H9 (cell line): ENCODE data around the gene PLLP. TPM values are rescaled to one million over a fixed set of nuclear protein-coding genes. Genes with fewer than 3 reads are reported as not detected.

Experiments
- DNase-seq: peaks from one replicate; pipeline ENCODE4 v3.0.0-alpha.2; 2017
- H2AFZ ChIP-seq: one replicate; pipeline ENCODE4 v1.6.1; 2013; ENCODE audit warnings: mild to moderate bottlenecking, low read length, control low read depth, moderate library complexity
- H2AK5ac ChIP-seq: 2 replicates; pipeline ENCODE4 v1.6.1; 2013; ENCODE audit warnings: low read length, control low read depth, mixed read lengths; ENCODE audit not compliant: insufficient read length
- H2BK120ac ChIP-seq: one replicate; pipeline ENCODE4 v1.6.1; 2013; ENCODE audit warnings: low read depth, mild to moderate bottlenecking, low read length, control low read depth, inconsistent platforms; ENCODE audit not compliant: poor library complexity, severe bottlenecking
- H2BK12ac ChIP-seq: 2 replicates; pipeline ENCODE4 v1.6.1; 2013; ENCODE audit warnings: low read length, control low read depth, mixed read lengths, low read depth; ENCODE audit not compliant: insufficient read length
- H2BK15ac ChIP-seq: 2 replicates; pipeline ENCODE4 v1.6.1; 2013; ENCODE audit warnings: low read depth, low read length, control low read depth
- H2BK20ac ChIP-seq: one replicate; pipeline ENCODE4 v1.6.1; 2013; ENCODE audit warnings: low read depth, mild to moderate bottlenecking, low read length, control low read depth, inconsistent platforms; ENCODE audit not compliant: poor library complexity, severe bottlenecking
- H2BK5ac ChIP-seq: 2 replicates; pipeline ENCODE4 v1.6.1; 2013; ENCODE audit warnings: low read length, control low read depth, mixed read lengths; ENCODE audit not compliant: insufficient read length
- H3K14ac ChIP-seq: 2 replicates; pipeline ENCODE4 v1.6.1; 2013; ENCODE audit warnings: low read length, control low read depth; ENCODE audit not compliant: insufficient read depth
- H3K18ac ChIP-seq: 2 replicates; pipeline ENCODE4 v1.6.1; 2013; ENCODE audit warnings: low read depth, mild to moderate bottlenecking, mixed read lengths, low read length, control low read depth; ENCODE audit not compliant: insufficient read length
- H3K23ac ChIP-seq: 2 replicates; pipeline ENCODE4 v1.6.1; 2013; ENCODE audit warnings: low read length, control low read depth, mixed read lengths, low read depth; ENCODE audit not compliant: insufficient read length
- H3K23me2 ChIP-seq: 2 replicates; pipeline ENCODE4 v1.6.1; 2013; ENCODE audit warnings: low read depth, mild to moderate bottlenecking, mixed read lengths, low read length, control low read depth; ENCODE audit not compliant: insufficient read length, poor library complexity, severe bottlenecking
- H3K27ac ChIP-seq: 2 replicates; pipeline ENCODE4 v1.5.1; 2013; ENCODE audit warnings: low read length, control low read depth, mixed read lengths, low read depth; ENCODE audit not compliant: insufficient read length
- H3K27me3 ChIP-seq: 2 replicates; pipeline ENCODE4 v1.6.1; 2013; ENCODE audit warnings: low read length, control low read depth, inconsistent platforms; ENCODE audit not compliant: insufficient read depth
- H3K4ac ChIP-seq: 2 replicates; pipeline ENCODE4 v1.6.1; 2013; ENCODE audit warnings: low read depth, mild to moderate bottlenecking, control low read depth, inconsistent platforms, low read length, moderate library complexity
- H3K4me1 ChIP-seq: 2 replicates; pipeline ENCODE4 v1.6.1; 2013; ENCODE audit warnings: low read length, control low read depth, inconsistent platforms; ENCODE audit not compliant: insufficient read depth
- H3K4me2 ChIP-seq: 2 replicates; pipeline ENCODE4 v1.6.1; 2013; ENCODE audit warnings: low read length, control low read depth, mixed read lengths; ENCODE audit not compliant: insufficient read length, insufficient read depth
- H3K56ac ChIP-seq: 2 replicates; pipeline ENCODE4 v1.6.1; 2013; ENCODE audit warnings: low read depth, mild to moderate bottlenecking, mixed read lengths, low read length, control low read depth; ENCODE audit not compliant: insufficient read length
- H3K79me1 ChIP-seq: 2 replicates; pipeline ENCODE4 v1.6.1; 2013; ENCODE audit warnings: low read depth, mild to moderate bottlenecking, moderate library complexity, low read length, control low read depth, inconsistent platforms; ENCODE audit not compliant: insufficient read depth, poor library complexity, severe bottlenecking
- H3K79me2 ChIP-seq: 2 replicates; pipeline ENCODE4 v1.6.1; 2013; ENCODE audit warnings: low read length, control low read depth, inconsistent platforms; ENCODE audit not compliant: insufficient read depth
- H3K9ac ChIP-seq: 2 replicates; pipeline ENCODE4 v1.6.1; 2013; ENCODE audit warnings: low read length, control low read depth, mixed read lengths; ENCODE audit not compliant: insufficient read length; ENCODE audit errors: extremely low read depth
- H3K9me3 ChIP-seq: one replicate; pipeline ENCODE4 v1.6.1; 2013; ENCODE audit warnings: low read depth, low read length, inconsistent platforms; ENCODE audit not compliant: control insufficient read depth
- H3T11ph ChIP-seq: one replicate; pipeline ENCODE4 v1.6.1; 2013; ENCODE audit warnings: mild to moderate bottlenecking, low read length, control low read depth, inconsistent platforms
- H4K20me1 ChIP-seq: one replicate; pipeline ENCODE4 v1.6.1; 2013; ENCODE audit not compliant: control insufficient read depth, insufficient read length, insufficient read depth
- H4K5ac ChIP-seq: 2 replicates; pipeline ENCODE4 v1.6.1; 2013; ENCODE audit warnings: low read depth, mild to moderate bottlenecking, mixed read lengths, low read length, control low read depth; ENCODE audit not compliant: insufficient read length
- H4K8ac ChIP-seq: replicated peaks from 2 replicates; pipeline ENCODE4 v1.6.1; 2013; ENCODE audit warnings: low read length, control low read depth, mixed read lengths, low read depth; ENCODE audit not compliant: insufficient read length
- H4K91ac ChIP-seq: 2 replicates; pipeline ENCODE4 v1.6.1; 2013; ENCODE audit warnings: low read depth, mild to moderate bottlenecking, moderate library complexity, mixed read lengths, low read length, control low read depth; ENCODE audit not compliant: insufficient read length
- H3K27ac Mint-ChIP-seq, 3 experiments: 2 replicates in 2 of 3; 3 replicates in 1 of 3; pipeline ENCODE4 v1.8.0; 2020 to 2021; ENCODE audit warnings: mixed read lengths in 3 of 3, mild to moderate bottlenecking in 1 of 3, moderate library complexity in 1 of 3
- H3K27me3 Mint-ChIP-seq: 2 replicates; pipeline ENCODE4 v1.8.0; 2021; ENCODE audit warnings: low read depth, mild to moderate bottlenecking, moderate library complexity, mixed read lengths
- H3K36me3 Mint-ChIP-seq, 3 experiments: 2 replicates in 2 of 3; 3 replicates in 1 of 3; pipeline ENCODE4 v1.8.0; 2020 to 2021; ENCODE audit warnings: low read depth in 3 of 3, mixed read lengths in 3 of 3; ENCODE audit not compliant: insufficient read depth in 1 of 3
- H3K4me1 Mint-ChIP-seq, 2 experiments: 2 replicates each; pipeline ENCODE4 v1.8.0; 2020; ENCODE audit warnings: mixed read lengths in 2 of 2
- H3K4me3 Mint-ChIP-seq, 2 experiments: 2 replicates in 1 of 2; 3 replicates in 1 of 2; pipeline ENCODE4 v1.8.0; 2020 to 2021; ENCODE audit warnings: mild to moderate bottlenecking in 2 of 2, mixed read lengths in 2 of 2, moderate library complexity in 1 of 2
- H3K9me3 Mint-ChIP-seq, 2 experiments: 2 replicates in 1 of 2; 3 replicates in 1 of 2; pipeline ENCODE4 v1.8.0; 2020; ENCODE audit warnings: mild to moderate bottlenecking in 2 of 2, mixed read lengths in 2 of 2, moderate library complexity in 1 of 2
- WGBS: extraction: QIAGEN DNeasy Blood & Tissue Kit; methylation state at CpG from one replicate; pipeline ENCODE4 v1.1.7; 2013; ENCODE audit warnings: missing lambda C conversion rate, low lambda C conversion rate, mixed read lengths; ENCODE audit not compliant: insufficient read length; ENCODE audit errors: extremely low coverage; 5-methylcytosine and 5-hydroxymethylcytosine counted together
- total RNA-seq: library from RNA; stranded (reverse); gene quantifications from 2 replicates; pipeline ENCODE4 v1.2.1, GENCODE V29; 2021
- TF ChIP-seq, protein P1 (sequence below): fragments of 200-600 bp; sonication (generic); conservative IDR thresholded peaks from 3 replicates; pipeline ENCODE4 v1.8.0; 2021; ENCODE audit warnings: antibody characterized with exemption, mild to moderate bottlenecking

The PLLP gene
- total RNA-seq, 1 experiment from 2014 or later: 1.8 TPM

DNA sequence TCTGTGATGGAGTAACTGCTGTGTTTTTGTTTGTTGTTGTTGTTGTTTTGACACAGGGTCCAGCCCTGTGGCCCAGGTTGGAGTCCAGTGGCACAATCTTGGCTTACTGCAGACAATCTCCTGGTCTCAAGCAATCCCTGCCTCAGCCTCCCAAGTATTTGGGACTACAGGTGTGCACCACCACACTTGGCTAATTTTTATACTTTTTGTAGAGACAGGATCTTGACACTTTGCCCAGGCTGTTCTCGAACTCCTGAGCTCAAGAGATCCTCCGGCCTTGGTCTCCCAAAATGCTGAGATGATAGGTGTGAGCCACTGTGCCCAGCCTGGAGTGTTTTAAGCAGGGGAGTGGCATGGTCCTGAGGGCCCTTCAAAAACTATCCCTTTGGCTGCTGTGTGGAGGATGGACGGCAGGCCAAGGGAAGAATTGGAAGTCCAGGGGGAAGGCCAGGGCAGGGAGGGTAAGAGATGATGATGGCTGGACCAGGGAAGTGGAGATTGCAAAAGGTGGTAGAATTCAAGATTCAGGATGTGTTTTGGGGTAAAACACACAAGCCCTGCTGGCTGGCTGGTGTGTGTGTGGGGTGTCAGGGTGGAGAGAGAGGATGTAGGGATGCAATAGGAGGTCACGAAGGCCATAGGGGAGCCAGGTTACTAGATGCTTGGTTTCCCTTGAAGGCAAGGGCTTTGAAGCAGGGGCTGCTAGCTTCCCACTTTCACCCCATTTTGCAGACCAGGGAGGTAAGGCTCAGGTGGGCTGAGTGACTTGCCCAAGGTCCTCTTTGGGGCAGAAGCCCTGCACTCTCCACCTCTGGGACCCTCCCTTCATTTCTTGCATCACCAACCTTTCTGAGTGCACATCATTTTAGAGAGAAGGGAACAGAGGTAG, 18.8 kb upstream of the PLLP start:
- Histone ChIP-seq H3K56ac (no peak overlapping the region), H3K23ac (no peak overlapping the region), H3K23me2 (peaks cover 4% of the 10 kb centered on the region), H4K20me1 (no peaks in the 10 kb centered on the region), H3K9ac (no peak overlapping the region), H4K5ac (no peak overlapping the region), H2BK120ac (no peak overlapping the region), H3K79me1 (no peaks in the 10 kb centered on the region), H3K79me2 (no peaks in the 10 kb centered on the region), H2BK20ac (no peak overlapping the region), H2AK5ac (no peak overlapping the region), H4K8ac (no peak overlapping the region), H3K27ac (no peak overlapping the region), H3K9me3 (no peaks in the 10 kb centered on the region), H3K18ac (no peak overlapping the region), H2BK12ac (no peak overlapping the region), H3K14ac (no peak overlapping the region), H3K4me2 (no peak overlapping the region), H3K27me3 (no peaks in the 10 kb centered on the region), H2AFZ (no peak overlapping the region), H2BK15ac (no peak overlapping the region), H3K4ac (no peak overlapping the region), H2BK5ac (no peak overlapping the region), H3T11ph (no peak overlapping the region), H3K4me1 (no peaks in the 10 kb centered on the region), H4K91ac (no peak overlapping the region)
- no peak for DNase-seq
- H3K9me3 Mint-ChIP-seq: no peaks in the 10 kb centered on the region
- H3K36me3 Mint-ChIP-seq: no peaks in the 10 kb centered on the region
- H3K27me3 Mint-ChIP-seq: peaks cover 9% of the 10 kb centered on the region; the same call in 1 of the 2 replicates
- WGBS: no CpG with 5 or more reads among the region's 4 CpGs
- H3K4me1 Mint-ChIP-seq: peaks cover 11 to 15% of the 10 kb centered on the region in 2 experiments; a peak in 3 of 4 replicates
- no peak overlapping the region; a peak in 1 of 7 replicates for H3K27ac Mint-ChIP-seq
- H3K4me3 Mint-ChIP-seq: no peak overlapping the region
- TF ChIP-seq, protein P1, sequence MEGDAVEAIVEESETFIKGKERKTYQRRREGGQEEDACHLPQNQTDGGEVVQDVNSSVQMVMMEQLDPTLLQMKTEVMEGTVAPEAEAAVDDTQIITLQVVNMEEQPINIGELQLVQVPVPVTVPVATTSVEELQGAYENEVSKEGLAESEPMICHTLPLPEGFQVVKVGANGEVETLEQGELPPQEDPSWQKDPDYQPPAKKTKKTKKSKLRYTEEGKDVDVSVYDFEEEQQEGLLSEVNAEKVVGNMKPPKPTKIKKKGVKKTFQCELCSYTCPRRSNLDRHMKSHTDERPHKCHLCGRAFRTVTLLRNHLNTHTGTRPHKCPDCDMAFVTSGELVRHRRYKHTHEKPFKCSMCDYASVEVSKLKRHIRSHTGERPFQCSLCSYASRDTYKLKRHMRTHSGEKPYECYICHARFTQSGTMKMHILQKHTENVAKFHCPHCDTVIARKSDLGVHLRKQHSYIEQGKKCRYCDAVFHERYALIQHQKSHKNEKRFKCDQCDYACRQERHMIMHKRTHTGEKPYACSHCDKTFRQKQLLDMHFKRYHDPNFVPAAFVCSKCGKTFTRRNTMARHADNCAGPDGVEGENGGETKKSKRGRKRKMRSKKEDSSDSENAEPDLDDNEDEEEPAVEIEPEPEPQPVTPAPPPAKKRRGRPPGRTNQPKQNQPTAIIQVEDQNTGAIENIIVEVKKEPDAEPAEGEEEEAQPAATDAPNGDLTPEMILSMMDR: no peak
